ENCODE measurements around the gene CLPSL1. TPM values are rescaled to one million over a fixed set of nuclear protein-coding genes. Genes with fewer than 3 reads are reported as not detected.
"Not testable (repeated sequence)": the region's sequence is repeated elsewhere in the genome, so short reads cannot be mapped to it uniquely, and the experiment has no call there.

The CLPSL1 gene, protein sequence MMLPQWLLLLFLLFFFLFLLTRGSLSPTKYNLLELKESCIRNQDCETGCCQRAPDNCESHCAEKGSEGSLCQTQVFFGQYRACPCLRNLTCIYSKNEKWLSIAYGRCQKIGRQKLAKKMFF
- not detected for total RNA-seq

DNA sequence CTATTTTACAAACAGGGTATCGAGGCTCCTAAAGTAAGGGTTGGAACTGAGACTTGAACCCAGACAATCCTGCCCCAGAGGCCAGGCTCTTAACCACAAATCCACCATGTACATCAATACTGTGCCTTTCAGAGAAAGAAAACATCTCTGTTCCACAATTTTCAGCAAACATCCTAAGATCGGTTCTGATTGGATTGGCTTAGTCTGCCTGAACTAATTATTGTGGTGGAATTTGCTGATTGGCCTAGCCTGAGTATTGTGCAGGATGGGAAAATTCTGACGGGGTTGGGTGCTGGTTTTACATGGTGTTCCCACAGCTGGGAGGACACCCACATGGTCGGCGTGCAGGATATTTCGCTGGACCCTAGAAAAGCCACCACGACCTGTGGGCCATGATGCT lies at the start of gene CLPSL1:
TSS of gene CLPSL1 (plus strand) at position 301 of the 400 bp plus-strand sequence. CDS start at position 393, 92 bp downstream.
- H3K36me3 ChIP-seq = no peaks in the 10 kb centered on the region
- H3K9me3 ChIP-seq = no peaks in the 10 kb centered on the region
- H3K4me3 ChIP-seq = no peak within 1 kb of the TSS
- H3K27me3 ChIP-seq = no peaks in the 10 kb centered on the region
- H3K4me1 ChIP-seq = peaks cover 10% of the 10 kb centered on the region
- H3K27ac ChIP-seq = no peak within 1 kb of the TSS
- TF ChIP-seq POLR2A (IDR thresholded peaks at IDR 0.05) (no peak), POLR2AphosphoS5 (IDR thresholded peaks at IDR 0.05; ENCODE audit: insufficient read depth in 1 of 2, low read depth in 1 of 2) (no peak)
- TF ChIP-seq, protein P1, sequence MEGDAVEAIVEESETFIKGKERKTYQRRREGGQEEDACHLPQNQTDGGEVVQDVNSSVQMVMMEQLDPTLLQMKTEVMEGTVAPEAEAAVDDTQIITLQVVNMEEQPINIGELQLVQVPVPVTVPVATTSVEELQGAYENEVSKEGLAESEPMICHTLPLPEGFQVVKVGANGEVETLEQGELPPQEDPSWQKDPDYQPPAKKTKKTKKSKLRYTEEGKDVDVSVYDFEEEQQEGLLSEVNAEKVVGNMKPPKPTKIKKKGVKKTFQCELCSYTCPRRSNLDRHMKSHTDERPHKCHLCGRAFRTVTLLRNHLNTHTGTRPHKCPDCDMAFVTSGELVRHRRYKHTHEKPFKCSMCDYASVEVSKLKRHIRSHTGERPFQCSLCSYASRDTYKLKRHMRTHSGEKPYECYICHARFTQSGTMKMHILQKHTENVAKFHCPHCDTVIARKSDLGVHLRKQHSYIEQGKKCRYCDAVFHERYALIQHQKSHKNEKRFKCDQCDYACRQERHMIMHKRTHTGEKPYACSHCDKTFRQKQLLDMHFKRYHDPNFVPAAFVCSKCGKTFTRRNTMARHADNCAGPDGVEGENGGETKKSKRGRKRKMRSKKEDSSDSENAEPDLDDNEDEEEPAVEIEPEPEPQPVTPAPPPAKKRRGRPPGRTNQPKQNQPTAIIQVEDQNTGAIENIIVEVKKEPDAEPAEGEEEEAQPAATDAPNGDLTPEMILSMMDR (IDR thresholded peaks at IDR 0.05) = no peak
- intact Hi-C loops (cut with DNase I) = no loop called here
- DNase-seq (ENCODE audit: extremely low spot score in 2 of 2) = no peak

DNA sequence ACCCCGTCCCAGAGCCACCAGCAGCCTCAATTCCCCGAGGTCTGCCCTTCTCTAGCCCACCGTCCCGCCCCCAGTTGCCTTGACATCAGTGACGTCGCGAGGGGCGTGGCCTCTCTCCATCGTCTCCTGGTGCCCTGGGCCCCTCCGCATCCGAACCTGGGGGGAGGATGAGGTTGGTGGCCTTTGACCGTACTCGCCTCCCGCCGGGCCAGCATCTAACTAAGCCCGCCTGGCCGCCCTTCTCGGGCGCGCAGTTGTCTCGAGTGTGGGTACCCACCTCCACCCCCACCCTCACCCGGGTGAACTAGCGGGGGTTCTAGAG lies 49.4 kb upstream of the CLPSL1 start:
- H3K9me3 ChIP-seq = no peaks in the 10 kb centered on the region
- H3K4me1 ChIP-seq = peaks cover 88% of the 10 kb centered on the region
- peak overlapping the region; percentile 58 to 81 for H3K4me3 ChIP-seq
- no peaks in the 10 kb centered on the region for H3K27me3 ChIP-seq
- peak in 1 of 2 donors; percentile 96 for DNase-seq (ENCODE audit: extremely low spot score in 2 of 2)
- intact Hi-C loops (cut with DNase I) = no loop called here
- peak overlapping the region; percentile 99 for H3K27ac ChIP-seq
- TF ChIP-seq, protein P1 (IDR thresholded peaks at IDR 0.05) = no peak
- TF ChIP-seq POLR2A (IDR thresholded peaks at IDR 0.05) = peak in 1 of 2 donors; percentile 93
- no peaks in the 10 kb centered on the region for H3K36me3 ChIP-seq

DNA sequence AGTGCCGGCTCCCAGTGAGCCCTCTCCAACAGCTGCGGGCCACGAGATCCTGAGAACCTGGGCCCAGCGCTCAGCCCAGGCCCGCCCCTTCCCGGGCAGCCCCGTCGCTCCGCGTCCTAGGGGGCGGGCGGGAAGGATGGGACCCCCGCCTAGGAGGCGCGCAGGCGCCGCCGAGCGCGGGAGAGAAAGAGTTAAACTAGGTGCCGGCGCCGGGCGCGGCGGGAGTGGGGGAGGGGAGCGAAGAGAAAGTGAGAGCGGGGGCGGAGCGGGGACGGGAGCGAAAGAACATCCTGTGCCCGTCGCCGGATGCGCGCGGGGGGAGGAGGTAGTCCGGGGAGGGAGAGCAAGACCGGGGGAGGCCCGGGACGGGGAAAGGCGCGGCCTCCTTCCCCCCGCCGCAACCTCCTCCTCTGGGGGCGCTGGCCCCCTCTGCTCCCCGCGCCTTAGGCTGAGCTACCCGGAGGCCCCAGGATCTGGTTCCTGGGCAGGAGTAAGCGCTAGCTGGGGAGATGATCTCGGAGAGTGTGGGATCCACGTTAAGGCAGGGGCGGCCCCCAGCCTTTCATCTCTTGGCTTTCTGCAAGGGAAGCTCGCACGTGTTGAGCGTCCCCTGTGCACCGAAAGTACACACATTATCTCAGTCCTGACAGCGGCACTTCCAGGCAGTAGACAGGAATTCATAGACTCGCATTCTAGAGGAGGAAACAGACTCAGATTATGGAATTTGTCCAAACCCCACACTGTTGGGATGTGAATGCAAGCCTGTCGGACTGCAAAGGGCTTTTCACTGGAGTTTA lies 48.9 kb upstream of the CLPSL1 start:
- Histone ChIP-seq H3K36me3 (no peaks in the 10 kb centered on the region), H3K9me3 (no peaks in the 10 kb centered on the region), H3K4me3 (peak overlapping the region; percentile 58 to 81), H3K27ac (peak overlapping the region; percentile 99), H3K27me3 (no peaks in the 10 kb centered on the region), H3K4me1 (peaks cover 86% of the 10 kb centered on the region)
- peak in 1 of 2 donors; percentile 99 for DNase-seq (ENCODE audit: extremely low spot score in 2 of 2)
- intact Hi-C loops (cut with DNase I) = loop anchor here (1.0 kb wide), 1 partner anchor 44 kb away; the partner anchor contains the start of gene FKBP5
- TF ChIP-seq POLR2A (IDR thresholded peaks at IDR 0.05) (peak in 1 of 2 donors; percentile 38), POLR2AphosphoS5 (IDR thresholded peaks at IDR 0.05; ENCODE audit: insufficient read depth in 1 of 2, low read depth in 1 of 2) (peak; percentile 89 to 98)
- TF ChIP-seq, protein P1 (IDR thresholded peaks at IDR 0.05) = peak in 1 of 3 experiments; percentile 21

DNA sequence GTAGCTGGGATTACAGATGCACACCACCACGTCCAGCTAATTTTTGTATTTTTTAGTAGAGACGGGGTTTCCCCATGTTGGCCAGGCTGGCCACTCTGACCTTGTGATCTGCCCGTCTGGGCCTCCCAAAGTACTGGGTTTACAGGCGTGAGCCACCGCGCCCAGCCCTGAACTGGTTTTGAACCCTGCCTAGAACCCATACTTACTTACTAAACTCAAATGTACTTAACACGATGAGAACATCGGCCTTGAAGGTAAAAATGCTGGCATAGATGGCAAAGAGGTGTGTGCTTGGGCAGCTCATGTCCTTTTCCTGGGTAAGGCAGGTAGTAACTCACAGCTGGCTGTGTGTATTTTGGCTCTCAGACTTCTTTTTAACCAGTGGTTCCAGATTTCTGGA lies 47.2 kb upstream of the CLPSL1 start:
- Histone ChIP-seq H3K27ac (peak overlapping the region; percentile 99), H3K4me3 (no peak overlapping the region), H3K4me1 (peaks cover 72% of the 10 kb centered on the region), H3K9me3 (no peaks in the 10 kb centered on the region), H3K36me3 (no peaks in the 10 kb centered on the region), H3K27me3 (no peaks in the 10 kb centered on the region)
- DNase-seq (ENCODE audit: extremely low spot score in 2 of 2) = no peak
- intact Hi-C loops (cut with DNase I) = no loop called here
- TF ChIP-seq, protein P1 (IDR thresholded peaks at IDR 0.05) = no peak
- TF ChIP-seq POLR2A (IDR thresholded peaks at IDR 0.05) (no peak), POLR2AphosphoS5 (IDR thresholded peaks at IDR 0.05; ENCODE audit: insufficient read depth in 1 of 2, low read depth in 1 of 2) (no peak)

DNA sequence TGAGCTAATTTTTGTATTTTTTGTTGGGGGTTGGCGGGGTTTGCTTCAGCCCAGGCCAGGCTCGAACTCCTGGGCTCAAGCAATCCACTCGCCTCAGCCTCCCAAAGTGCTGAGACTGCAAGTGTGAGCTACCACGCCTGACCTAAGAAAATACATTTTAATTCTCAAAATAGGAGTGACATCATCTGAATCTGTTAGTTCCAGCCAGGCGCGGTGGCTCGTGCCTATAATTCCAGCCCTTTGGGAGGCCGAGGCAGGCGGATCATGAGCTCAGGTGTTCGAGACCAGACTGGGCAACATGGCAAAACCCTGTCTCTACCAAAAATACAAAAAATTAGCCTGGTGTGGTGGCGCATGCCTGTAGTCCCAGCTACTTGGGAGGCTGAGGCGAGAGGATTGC lies 46.5 kb upstream of the CLPSL1 start:
- H3K27me3 ChIP-seq; H3K4me3 ChIP-seq; intact Hi-C loops (cut with DNase I); DNase-seq (ENCODE audit: extremely low spot score in 2 of 2); H3K9me3 ChIP-seq; H3K36me3 ChIP-seq: not testable (repeated sequence)
- Histone ChIP-seq H3K4me1 (peaks cover 65% of the 10 kb centered on the region), H3K27ac (peak overlapping the region; percentile 99)

Measured in vagina (tissue), 2 donors.